Uterus (tissue), 2 donors: ENCODE results near the gene PSMB2.

Source experiments
- POLR2A ChIP-seq, 2 donors: fragments of 450-650 bp; IDR thresholded peaks; one replicate each; pipeline ENCODE4 v1.6.1; 2016; ENCODE audit warnings: antibody characterized with exemption in 2 of 2, mild to moderate bottlenecking in 1 of 2, moderate library complexity in 1 of 2
- TF ChIP-seq, protein P1 (sequence below), 4 experiments: fragments of 200-600 bp in 2 of 4; fragments of 450-650 bp in 2 of 4; sonication (generic) in 2 of 4; IDR thresholded peaks; one replicate each; pipeline ENCODE4 v1.5.1; 2016 to 2019; ENCODE audit warnings: antibody characterized with exemption in 4 of 4, mild to moderate bottlenecking in 2 of 4, moderate library complexity in 1 of 4

DNA sequence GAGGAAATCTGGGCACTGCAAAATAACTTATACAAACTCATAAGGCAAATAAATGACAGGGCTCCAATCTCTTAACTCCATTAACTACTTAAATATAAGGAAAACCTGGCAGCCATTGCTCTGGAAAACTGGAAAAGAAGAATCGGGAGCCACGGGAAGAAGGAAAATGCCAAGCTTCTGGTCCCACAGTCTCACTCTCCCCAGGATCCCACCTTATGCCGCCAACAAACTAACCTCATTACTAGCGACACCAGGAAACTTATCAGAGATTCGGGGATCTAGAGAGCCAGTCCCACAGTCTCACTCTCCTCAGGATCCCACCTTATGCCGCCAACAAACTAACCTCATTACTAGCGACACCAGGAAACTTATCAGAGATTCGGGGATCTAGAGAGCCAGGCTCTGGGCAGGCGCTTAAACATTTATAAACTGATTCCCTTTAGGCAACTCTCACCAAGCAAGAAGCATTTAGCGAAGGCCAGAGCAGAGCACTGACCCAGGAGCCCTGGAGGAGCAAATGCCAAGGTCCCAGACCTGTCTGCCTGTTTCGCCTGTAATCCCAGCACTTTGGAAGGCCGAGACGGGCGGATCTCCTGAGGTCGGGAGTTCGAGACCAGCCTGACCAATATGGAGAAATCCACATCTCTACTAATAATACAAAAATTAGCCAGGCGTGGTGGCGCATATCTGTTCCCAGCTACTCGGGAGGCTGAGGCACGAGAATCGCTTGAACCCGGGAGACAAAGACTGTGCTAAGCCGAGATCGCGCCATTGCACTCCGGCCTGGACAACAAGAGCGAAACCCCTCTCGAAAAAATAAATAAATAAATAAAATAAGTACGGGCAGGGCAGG, 720 bp downstream of the PSMB2 start:
- TF ChIP-seq, protein P1, sequence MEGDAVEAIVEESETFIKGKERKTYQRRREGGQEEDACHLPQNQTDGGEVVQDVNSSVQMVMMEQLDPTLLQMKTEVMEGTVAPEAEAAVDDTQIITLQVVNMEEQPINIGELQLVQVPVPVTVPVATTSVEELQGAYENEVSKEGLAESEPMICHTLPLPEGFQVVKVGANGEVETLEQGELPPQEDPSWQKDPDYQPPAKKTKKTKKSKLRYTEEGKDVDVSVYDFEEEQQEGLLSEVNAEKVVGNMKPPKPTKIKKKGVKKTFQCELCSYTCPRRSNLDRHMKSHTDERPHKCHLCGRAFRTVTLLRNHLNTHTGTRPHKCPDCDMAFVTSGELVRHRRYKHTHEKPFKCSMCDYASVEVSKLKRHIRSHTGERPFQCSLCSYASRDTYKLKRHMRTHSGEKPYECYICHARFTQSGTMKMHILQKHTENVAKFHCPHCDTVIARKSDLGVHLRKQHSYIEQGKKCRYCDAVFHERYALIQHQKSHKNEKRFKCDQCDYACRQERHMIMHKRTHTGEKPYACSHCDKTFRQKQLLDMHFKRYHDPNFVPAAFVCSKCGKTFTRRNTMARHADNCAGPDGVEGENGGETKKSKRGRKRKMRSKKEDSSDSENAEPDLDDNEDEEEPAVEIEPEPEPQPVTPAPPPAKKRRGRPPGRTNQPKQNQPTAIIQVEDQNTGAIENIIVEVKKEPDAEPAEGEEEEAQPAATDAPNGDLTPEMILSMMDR (IDR thresholded peaks at IDR 0.05) = no peak
- TF ChIP-seq POLR2A (IDR thresholded peaks at IDR 0.05) = no peak
